HepG2 (cell line): ENCODE results near the gene GPR25. TPM values are rescaled to one million over a fixed set of nuclear protein-coding genes. Genes with fewer than 3 reads are reported as not detected.

Experiments used
- CTCF ChIP-seq: sonication (generic); formaldehyde crosslinking; IDR thresholded peaks from 2 replicates; pipeline ENCODE4 v1.5.0; 2020; ENCODE audit warnings: mild to moderate bottlenecking, missing genetic modification reagents, moderate library complexity
- DBP ChIP-seq: sonication (generic); formaldehyde crosslinking; IDR thresholded peaks from 2 replicates; pipeline ENCODE4 v1.4.0; 2020; ENCODE audit warnings: missing genetic modification reagents; ENCODE audit errors: not compliant biosample characterization
- HNF4A ChIP-seq: sonication (generic); formaldehyde crosslinking; IDR thresholded peaks from 2 replicates; pipeline ENCODE4 v1.4.0; 2020; ENCODE audit warnings: missing genetic modification reagents
- MAF1 ChIP-seq: sonication (generic); formaldehyde crosslinking; IDR thresholded peaks from 2 replicates; pipeline ENCODE4 v1.5.0; 2020; ENCODE audit warnings: missing genetic modification reagents, borderline replicate concordance
- NFIC ChIP-seq: IDR thresholded peaks from 2 replicates; pipeline ENCODE4 v1.6.1; 2012; ENCODE audit warnings: mild to moderate bottlenecking, low read length, inconsistent platforms
- PRDM10 ChIP-seq: sonication (generic); formaldehyde crosslinking; IDR thresholded peaks from 2 replicates; pipeline ENCODE4 v1.4.0; 2020; ENCODE audit warnings: low read depth, missing genetic modification reagents
- SMARCC2 ChIP-seq: fragments of 450-650 bp; IDR thresholded peaks from 2 replicates; pipeline ENCODE4 v1.6.1; 2017; ENCODE audit warnings: antibody characterized with exemption, mild to moderate bottlenecking
- THRA ChIP-seq: sonication (generic); formaldehyde crosslinking; IDR thresholded peaks from 2 replicates; pipeline ENCODE4 v1.4.0; 2020; ENCODE audit warnings: missing genetic modification reagents, borderline replicate concordance
- ZFX ChIP-seq: sonication (generic); formaldehyde crosslinking; IDR thresholded peaks from 2 replicates; pipeline ENCODE4 v1.4.0; 2020; ENCODE audit warnings: mild to moderate bottlenecking, low read depth, missing genetic modification reagents, moderate library complexity
- ZNF264 ChIP-seq: sonication (generic); formaldehyde crosslinking; IDR thresholded peaks from 2 replicates; pipeline ENCODE4 v1.4.0; 2020; ENCODE audit warnings: missing genetic modification reagents
- ZNF646 ChIP-seq: sonication (generic); formaldehyde crosslinking; IDR thresholded peaks from 2 replicates; pipeline ENCODE4 v1.9.0; 2021; ENCODE audit warnings: mild to moderate bottlenecking, missing genetic modification reagents
- ZNF768 ChIP-seq: sonication (generic); formaldehyde crosslinking; IDR thresholded peaks from 2 replicates; pipeline ENCODE4 v1.4.0; 2020; ENCODE audit warnings: missing genetic modification reagents
- ZNF891 ChIP-seq: sonication (generic); formaldehyde crosslinking; IDR thresholded peaks from 2 replicates; pipeline ENCODE4 v1.5.0; 2020; ENCODE audit warnings: mild to moderate bottlenecking, missing genetic modification reagents
- polyA plus RNA-seq, 8 experiments: library from polyadenylated mRNA; depleted of rRNA in 3 of 8; stranded (reverse) in 7 of 8; unstranded in 1 of 8; fragments of >200 nt; fragmentation: Illumina TruSeq in 4 of 8; extraction: Trizol in 4 of 8; gene quantifications; 2 replicates each; pipeline versions ENCODE4 v1.2.1 to v1.2.3, GENCODE V29; 2011 to 2016; ENCODE audit warnings: low read depth in 4 of 8, missing spikeins in 1 of 8, mixed read lengths in 1 of 8; ENCODE audit not compliant: insufficient read depth in 1 of 8
- total RNA-seq, 5 experiments: library from RNA; depleted of rRNA; stranded (reverse); fragments of >200 nt; fragmentation: Illumina TruSeq; extraction: Trizol; gene quantifications; 2 replicates each; pipeline ENCODE4 v1.2.3, GENCODE V29; 2016; ENCODE audit warnings: low read depth in 1 of 5

The GPR25 gene
- total and polyA plus RNA-seq, 2 of the 13 experiments (the other 11 are each of a cell fraction or from before 2014, with no cell fraction given): not detected

GRCh38 chr1:200894712-200895442 is 22.1 kb downstream of the GPR25 start, which contains the start of gene INAVA (continued):
- TF ChIP-seq THRA (CRISPR knock-in tag) (0 out of 2 replicates have a peak, but pooled peaks have one; percentile 21), CTCF (CRISPR knock-in tag) (peak; percentile 36), ZFX (CRISPR knock-in tag) (peak; percentile 63), DBP (CRISPR knock-in tag) (no peak), HNF4A (CRISPR knock-in tag) (0 out of 2 replicates have a peak, but pooled peaks have one; percentile 6), ZNF264 (CRISPR knock-in tag) (0 out of 2 replicates have a peak, but pooled peaks have one; percentile 32), ZNF768 (CRISPR knock-in tag) (0 out of 2 replicates have a peak, but pooled peaks have one; percentile 10), PRDM10 (CRISPR knock-in tag) (peak; percentile 16; the same call in 1 of the 2 replicates), NFIC (no peak), ZNF891 (0 out of 2 replicates have a peak, but pooled peaks have one; percentile 33), SMARCC2 (no peak), ZNF646 (CRISPR knock-in tag) (no peak), MAF1 (CRISPR knock-in tag) (0 out of 2 replicates have a peak, but pooled peaks have one; percentile 59)
